Omental fat pad (tissue), 4 donors: Measurements from ENCODE around the gene MAP3K6. TPM values are rescaled to one million over a fixed set of nuclear protein-coding genes. Genes with fewer than 3 reads are reported as not detected.

Source experiments
- ATAC-seq: fragments of 150-250 bp; one replicate; pipeline ENCODE4 v1.9.1; 2016; ENCODE audit warnings: mild to moderate bottlenecking, moderate library complexity; ENCODE audit not compliant: low FRiP score
- DNase-seq: peaks from one replicate; pipeline ENCODE4 v3.0.0-alpha.2; 2019; ENCODE audit warnings: low spot score
- total RNA-seq, 4 donors: library from RNA; depleted of rRNA; stranded (reverse); fragments of >200 nt; gene quantifications; one replicate each; pipeline ENCODE4 v1.1.0, GENCODE V29; 2016
- TF ChIP-seq, protein P1 (sequence below), 3 donors: fragments of 450-650 bp; IDR thresholded peaks; one replicate each; pipeline ENCODE4 v1.5.1; 2016 to 2017; ENCODE audit warnings: antibody characterized with exemption in 3 of 3, mild to moderate bottlenecking in 3 of 3, moderate library complexity in 2 of 3

The MAP3K6 gene
- total RNA-seq, 4 donors from 2014 or later = 26.8 to 129 (median 43.4) TPM

- DNase-seq (no peak), ATAC-seq (no peak)
- TF ChIP-seq, protein P1, sequence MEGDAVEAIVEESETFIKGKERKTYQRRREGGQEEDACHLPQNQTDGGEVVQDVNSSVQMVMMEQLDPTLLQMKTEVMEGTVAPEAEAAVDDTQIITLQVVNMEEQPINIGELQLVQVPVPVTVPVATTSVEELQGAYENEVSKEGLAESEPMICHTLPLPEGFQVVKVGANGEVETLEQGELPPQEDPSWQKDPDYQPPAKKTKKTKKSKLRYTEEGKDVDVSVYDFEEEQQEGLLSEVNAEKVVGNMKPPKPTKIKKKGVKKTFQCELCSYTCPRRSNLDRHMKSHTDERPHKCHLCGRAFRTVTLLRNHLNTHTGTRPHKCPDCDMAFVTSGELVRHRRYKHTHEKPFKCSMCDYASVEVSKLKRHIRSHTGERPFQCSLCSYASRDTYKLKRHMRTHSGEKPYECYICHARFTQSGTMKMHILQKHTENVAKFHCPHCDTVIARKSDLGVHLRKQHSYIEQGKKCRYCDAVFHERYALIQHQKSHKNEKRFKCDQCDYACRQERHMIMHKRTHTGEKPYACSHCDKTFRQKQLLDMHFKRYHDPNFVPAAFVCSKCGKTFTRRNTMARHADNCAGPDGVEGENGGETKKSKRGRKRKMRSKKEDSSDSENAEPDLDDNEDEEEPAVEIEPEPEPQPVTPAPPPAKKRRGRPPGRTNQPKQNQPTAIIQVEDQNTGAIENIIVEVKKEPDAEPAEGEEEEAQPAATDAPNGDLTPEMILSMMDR (IDR thresholded peaks at IDR 0.05) = no peak
These were observed 5.2 kb downstream of the MAP3K6 start for GRCh38 chr1:27361553-27361952.

DNA sequence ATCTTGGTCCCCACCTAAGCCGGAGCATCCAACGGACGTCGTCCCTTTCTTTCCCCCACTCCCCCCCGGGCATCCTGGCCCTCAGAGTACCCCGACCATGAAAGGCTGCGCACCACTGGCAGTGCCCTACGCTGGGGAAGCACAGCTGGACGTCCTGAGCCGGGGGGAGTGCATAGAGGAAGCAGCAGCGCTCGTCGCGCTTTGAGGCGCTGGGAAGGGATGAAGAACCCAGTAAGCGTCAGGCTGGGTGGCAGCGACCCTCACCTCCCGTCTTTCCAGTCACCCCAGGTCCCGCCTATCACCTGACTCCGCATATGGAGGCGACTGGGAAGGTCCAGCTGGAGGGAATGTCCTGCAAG is 5.7 kb downstream of the MAP3K6 start:
- DNase-seq (no peak), ATAC-seq (no peak)
- TF ChIP-seq, protein P1 (IDR thresholded peaks at IDR 0.05) = no peak

DNA sequence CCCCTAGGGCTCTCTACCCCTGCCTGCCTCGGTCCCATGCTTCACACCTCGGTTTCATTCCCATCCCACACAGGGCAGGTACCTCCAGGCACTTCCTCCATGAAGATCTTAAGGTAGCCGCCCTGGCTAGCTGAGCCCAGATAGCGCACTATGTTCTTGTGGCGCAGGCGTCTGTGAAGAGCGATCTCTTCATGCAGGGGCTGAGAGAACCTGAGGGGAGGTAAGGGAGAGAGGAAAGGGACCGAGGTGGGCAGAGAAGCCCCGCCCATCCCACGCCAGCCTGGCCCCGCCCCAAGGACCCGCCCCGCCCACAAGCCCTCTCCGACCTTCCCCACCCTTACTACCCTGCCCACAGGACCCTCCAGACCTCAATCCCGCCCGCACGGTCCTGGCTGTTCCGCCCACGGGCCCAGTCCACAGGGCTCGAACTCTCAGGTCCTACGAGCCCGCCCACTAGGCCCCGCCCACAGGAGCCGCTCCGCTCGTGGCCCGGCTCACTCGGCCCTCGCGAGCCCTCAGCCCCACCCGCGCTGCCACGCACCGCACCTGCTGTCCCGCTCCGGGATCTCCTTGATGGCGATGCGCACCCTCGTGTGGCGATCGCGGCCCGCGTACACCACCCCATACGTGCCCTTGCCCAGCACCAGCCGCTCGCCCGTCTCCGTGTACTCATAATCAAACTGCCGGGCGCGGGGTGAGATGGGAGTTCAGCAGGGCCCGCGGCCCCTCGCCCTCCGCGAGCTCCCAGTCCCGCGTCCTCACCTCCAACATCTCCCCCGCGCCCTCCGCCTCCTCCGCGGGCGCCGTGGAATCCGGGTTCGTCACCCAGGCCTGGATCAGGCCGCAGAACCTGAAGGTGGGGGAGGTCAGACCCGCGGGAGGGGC is 6.4 kb downstream of the MAP3K6 start:
- DNase-seq (no peak), ATAC-seq (no peak)
- TF ChIP-seq, protein P1 (IDR thresholded peaks at IDR 0.05) = no peak

DNA sequence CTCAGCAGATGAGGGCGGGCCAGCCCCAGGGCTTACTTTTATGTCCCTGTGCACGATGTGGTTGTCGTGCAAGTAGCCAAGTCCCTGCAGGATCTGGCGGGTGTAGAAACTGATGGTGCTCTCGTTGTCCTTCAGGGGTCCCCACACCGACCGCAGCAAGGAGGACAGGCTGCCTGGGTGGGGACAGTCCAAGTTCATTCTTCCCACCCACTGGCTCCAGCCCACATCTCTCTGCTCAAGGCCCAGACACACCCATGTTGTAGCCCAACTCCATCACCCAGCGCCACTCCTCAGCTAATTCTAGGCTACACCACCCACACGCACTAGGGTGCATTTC is 7.0 kb downstream of the MAP3K6 start:
- TF ChIP-seq, protein P1 (IDR thresholded peaks at IDR 0.05) = no peak
- ATAC-seq (no peak), DNase-seq (no peak)

DNA sequence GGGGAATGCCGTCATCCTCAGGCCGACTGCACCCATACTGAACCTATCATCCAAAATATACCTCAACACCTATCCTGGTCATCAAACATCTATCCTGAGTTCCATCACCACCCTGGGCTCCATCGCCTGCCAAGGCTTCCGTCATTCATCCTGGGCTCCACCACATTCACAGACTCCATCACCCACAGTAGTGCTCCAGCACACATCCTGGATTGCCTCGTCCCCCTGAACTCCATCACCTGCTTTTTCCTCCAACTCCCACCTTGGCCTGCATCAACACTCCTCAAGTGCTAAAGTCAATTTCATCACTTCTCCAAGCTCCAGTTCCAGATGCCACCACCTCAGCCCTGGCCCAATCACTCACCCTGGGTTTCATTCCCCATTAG is 7.8 kb downstream of the MAP3K6 start:
- ATAC-seq (no peak), DNase-seq (no peak)
- TF ChIP-seq, protein P1 (IDR thresholded peaks at IDR 0.05) = no peak

GRCh38 chr1:27358038-27358927 is 8.5 kb downstream of the MAP3K6 start:
- DNase-seq = no peak
- no peak for ATAC-seq
- TF ChIP-seq, protein P1 (IDR thresholded peaks at IDR 0.05) = no peak
